Testis (tissue), 3 donors: ENCODE results near the gene SS18. TPM values are rescaled to one million over a fixed set of nuclear protein-coding genes. Genes with fewer than 3 reads are reported as not detected.

Experiments
- DNase-seq: peaks from one replicate; pipeline ENCODE4 v3.0.0-alpha.2; 2019
- H3K27ac ChIP-seq, 2 donors: fragments of 200-600 bp; sonication (generic); one replicate each; pipeline ENCODE4 v1.5.1; 2019
- H3K27me3 ChIP-seq: fragments of 200-600 bp; sonication (generic); one replicate; pipeline ENCODE4 v1.5.1; 2019
- H3K36me3 ChIP-seq: fragments of 200-600 bp; sonication (generic); one replicate; pipeline ENCODE4 v1.5.1; 2017; ENCODE audit warnings: low read depth; ENCODE audit errors: missing control alignments
- H3K4me1 ChIP-seq: fragments of 200-600 bp; sonication (generic); one replicate; pipeline ENCODE4 v1.5.1; 2019
- H3K4me3 ChIP-seq, 2 donors: fragments of 200-600 bp; sonication (generic); one replicate each; pipeline ENCODE4 v1.5.1; 2017 to 2019
- H3K9me3 ChIP-seq: fragments of 200-600 bp; sonication (generic); one replicate; pipeline ENCODE4 v1.5.1; 2017
- POLR2A ChIP-seq: fragments of 450-650 bp; IDR thresholded peaks from one replicate; pipeline ENCODE4 v1.6.1; 2017; ENCODE audit warnings: antibody characterized with exemption, mild to moderate bottlenecking, moderate library complexity
- WGBS, 2 donors: methylation state at CpG; one replicate each; pipeline ENCODE4 v1.1.5; 2018; 5-methylcytosine and 5-hydroxymethylcytosine counted together
- intact Hi-C: fragments of 100-400 bp; cut with DNase I; formaldehyde crosslinking; loops from one replicate; pipeline ENCODE4 v1.15.1; 2023; ENCODE audit warnings: low total_unique reads
- polyA plus RNA-seq: library from polyadenylated mRNA; stranded (reverse); fragments of 350-450 nt; fragmentation: Illumina TruSeq; extraction: RNeasy Lipid Tissue Mini Kit (QIAGEN cat#74804); gene quantifications from one replicate; pipeline ENCODE4 v1.2.3, GENCODE V29; 2014; ENCODE audit warnings: low read depth, low replicate concordance; ENCODE audit not compliant: insufficient read depth
- total RNA-seq, 2 donors: library from RNA; depleted of rRNA; stranded (reverse); fragments of >200 nt; gene quantifications; one replicate each; pipeline ENCODE4 v1.2.3, GENCODE V29; 2016
- TF ChIP-seq, protein P1 (sequence below), 3 experiments: fragments of 450-650 bp in 2 of 3; fragments of 200-600 bp in 1 of 3; sonication (generic) in 1 of 3; IDR thresholded peaks; one replicate each; pipeline ENCODE4 v1.5.1; 2016 to 2019; ENCODE audit warnings: antibody characterized with exemption in 3 of 3, mild to moderate bottlenecking in 2 of 3, moderate library complexity in 1 of 3

The SS18 gene
- total and polyA plus RNA-seq, 3 donors from 2014 or later: 81.9 to 242 (median 198) TPM

DNA sequence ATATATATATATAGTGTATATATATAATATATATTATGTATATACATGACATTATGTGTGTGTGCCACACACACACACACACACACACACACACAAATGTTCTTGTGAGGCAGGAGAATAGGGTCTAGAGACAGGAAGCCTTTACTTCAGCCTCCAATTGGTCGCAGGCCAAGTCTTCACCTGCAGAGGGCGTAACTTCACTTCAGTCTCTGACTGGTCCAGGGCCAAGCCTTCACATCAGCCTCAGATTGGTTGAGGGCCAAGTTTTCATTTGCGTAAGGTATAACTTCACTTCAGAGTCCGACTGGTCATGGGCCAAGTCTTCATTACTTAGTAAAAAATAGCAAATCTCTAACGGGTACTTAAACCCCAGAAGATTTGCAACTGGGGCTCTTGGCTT, 13.2 kb upstream of the SS18 start:
- WGBS, 2 donors: 68 to 79% methylated on average over 5 of the region's 5 CpGs
- no peak for TF ChIP-seq POLR2A
- TF ChIP-seq, protein P1, sequence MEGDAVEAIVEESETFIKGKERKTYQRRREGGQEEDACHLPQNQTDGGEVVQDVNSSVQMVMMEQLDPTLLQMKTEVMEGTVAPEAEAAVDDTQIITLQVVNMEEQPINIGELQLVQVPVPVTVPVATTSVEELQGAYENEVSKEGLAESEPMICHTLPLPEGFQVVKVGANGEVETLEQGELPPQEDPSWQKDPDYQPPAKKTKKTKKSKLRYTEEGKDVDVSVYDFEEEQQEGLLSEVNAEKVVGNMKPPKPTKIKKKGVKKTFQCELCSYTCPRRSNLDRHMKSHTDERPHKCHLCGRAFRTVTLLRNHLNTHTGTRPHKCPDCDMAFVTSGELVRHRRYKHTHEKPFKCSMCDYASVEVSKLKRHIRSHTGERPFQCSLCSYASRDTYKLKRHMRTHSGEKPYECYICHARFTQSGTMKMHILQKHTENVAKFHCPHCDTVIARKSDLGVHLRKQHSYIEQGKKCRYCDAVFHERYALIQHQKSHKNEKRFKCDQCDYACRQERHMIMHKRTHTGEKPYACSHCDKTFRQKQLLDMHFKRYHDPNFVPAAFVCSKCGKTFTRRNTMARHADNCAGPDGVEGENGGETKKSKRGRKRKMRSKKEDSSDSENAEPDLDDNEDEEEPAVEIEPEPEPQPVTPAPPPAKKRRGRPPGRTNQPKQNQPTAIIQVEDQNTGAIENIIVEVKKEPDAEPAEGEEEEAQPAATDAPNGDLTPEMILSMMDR (IDR thresholded peaks at IDR 0.05): no peak
- no peaks in the 10 kb centered on the region for H3K4me1 ChIP-seq
- DNase-seq: peak; percentile 32
- H3K9me3 ChIP-seq: no peaks in the 10 kb centered on the region
- H3K36me3 ChIP-seq: no peaks in the 10 kb centered on the region
- no peak overlapping the region for H3K27ac ChIP-seq
- no peaks in the 10 kb centered on the region for H3K27me3 ChIP-seq
- H3K4me3 ChIP-seq: no peak overlapping the region
- intact Hi-C loops: no loop called here

- no peak for DNase-seq
These were observed 7.2 kb upstream of the SS18 start for GRCh38 chr18:26097563-26097962.

GRCh38 chr18:26096852-26097251, 6.4 kb upstream of the SS18 start:
- WGBS, 2 donors: 38 to 88% methylated on average over 1 of the region's 1 CpG
- intact Hi-C loops: no loop called here
- Histone ChIP-seq H3K4me1 (no peaks in the 10 kb centered on the region), H3K4me3 (no peak overlapping the region), H3K27me3 (no peaks in the 10 kb centered on the region), H3K27ac (no peak overlapping the region), H3K36me3 (no peaks in the 10 kb centered on the region), H3K9me3 (no peaks in the 10 kb centered on the region)
- no peak for DNase-seq
- TF ChIP-seq POLR2A: no peak
- TF ChIP-seq, protein P1 (IDR thresholded peaks at IDR 0.05): no peak

More at GRCh38 chr18:26097563-26097962, 7.2 kb upstream of the SS18 start:
- WGBS, 2 donors: 91 to 96% methylated on average over 5 of the region's 5 CpGs
- no peaks in the 10 kb centered on the region for H3K36me3 ChIP-seq
- no peaks in the 10 kb centered on the region for H3K4me1 ChIP-seq
- intact Hi-C loops: no loop called here
- no peak overlapping the region for H3K4me3 ChIP-seq
- H3K27ac ChIP-seq: no peak overlapping the region
- no peaks in the 10 kb centered on the region for H3K27me3 ChIP-seq
- no peaks in the 10 kb centered on the region for H3K9me3 ChIP-seq
- TF ChIP-seq POLR2A: no peak
- TF ChIP-seq, protein P1 (IDR thresholded peaks at IDR 0.05): no peak

- TF ChIP-seq, protein P1 (IDR thresholded peaks at IDR 0.05): no peak
- no peak for TF ChIP-seq POLR2A
- H3K4me1 ChIP-seq: peaks cover 10% of the 10 kb centered on the region
- intact Hi-C loops: no loop called here
- 2% methylated on average over 26 to 29 of the region's 29 CpGs for WGBS, 2 donors
- peak overlapping the region; percentile 81 to 96 for H3K4me3 ChIP-seq
- peak; percentile 70 for DNase-seq
- no peaks in the 10 kb centered on the region for H3K27me3 ChIP-seq
- H3K27ac ChIP-seq: peak overlapping the region; percentile 92 to 98
- H3K36me3 ChIP-seq: no peaks in the 10 kb centered on the region
- no peaks in the 10 kb centered on the region for H3K9me3 ChIP-seq
These were observed 726 bp upstream of the SS18 start for GRCh38 chr18:26091047-26091630.
